NCI-H446 (cell line): Measurements from ENCODE around the gene C2CD4B.

Experiments
- DNase-seq, 2 experiments: peaks; one replicate each; lab custom pipeline; 2025; lab: John Stamatoyannopoulos, UW

C2CD4B gene

DNA sequence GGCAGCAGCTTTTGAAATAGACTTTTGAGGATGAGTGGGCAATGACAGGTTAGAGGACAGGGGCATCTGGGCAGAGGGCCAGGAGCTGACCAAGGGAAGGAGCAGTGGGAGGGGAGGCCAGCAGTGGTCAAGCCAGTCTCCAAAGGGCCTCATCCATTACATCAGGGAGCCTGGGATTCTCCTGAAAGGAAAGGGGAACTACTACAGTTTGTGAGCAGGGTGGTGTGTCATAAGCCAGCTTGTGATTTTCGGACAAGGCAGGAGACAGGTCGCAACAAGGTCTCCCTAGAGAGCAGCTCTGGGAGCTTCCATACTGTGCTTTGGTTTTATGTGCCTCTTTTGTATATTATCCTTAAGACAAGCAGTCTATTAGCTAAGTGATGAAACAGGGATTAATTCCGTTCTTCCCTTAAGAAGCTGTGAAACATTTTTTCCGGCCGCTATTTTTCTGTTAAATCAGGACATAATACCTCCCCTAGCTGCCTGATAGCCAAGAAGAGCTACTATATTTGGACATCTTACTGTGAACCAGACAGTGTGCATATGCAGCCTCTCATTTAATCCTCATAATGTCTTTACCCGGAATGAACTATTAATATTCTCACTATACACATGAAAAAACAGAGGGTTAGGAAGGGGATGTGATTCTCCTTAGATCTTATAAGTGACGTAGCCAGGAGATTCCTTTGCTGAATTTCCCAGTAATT is 46.4 kb downstream of the C2CD4B start:
- DNase-seq = no peak

GRCh38 chr15:62115847-62116246 is 49.2 kb downstream of the C2CD4B start:
- DNase-seq = no peak
